Measurements from ENCODE around the gene RGMB.

The RGMB gene

GRCh38 chr5:98785244-98785643 is 11.8 kb downstream of the RGMB start:
- no peak for DNase-seq (ENCODE audit: low spot score)

- no peak for DNase-seq (ENCODE audit: low spot score)
Measured at GRCh38 chr5:98786191-98786853, 12.9 kb downstream of the RGMB start.

GRCh38 chr5:98787131-98787719 is 13.8 kb downstream of the RGMB start:
- no peak for DNase-seq (ENCODE audit: low spot score)

- DNase-seq (ENCODE audit: low spot score): no peak
Measured at GRCh38 chr5:98789029-98789428, 15.6 kb downstream of the RGMB start.

GRCh38 chr5:98791001-98791519 is 17.6 kb downstream of the RGMB start:
- no peak for DNase-seq (ENCODE audit: low spot score)

GRCh38 chr5:98791898-98792580 is 18.6 kb downstream of the RGMB start:
- no peak for DNase-seq (ENCODE audit: low spot score)

GRCh38 chr5:98793223-98793622 is 19.8 kb downstream of the RGMB start:
- no peak for DNase-seq (ENCODE audit: low spot score)

GRCh38 chr5:98794001-98794400 is 20.5 kb downstream of the RGMB start:
- no peak for DNase-seq (ENCODE audit: low spot score)

GRCh38 chr5:98794414-98795080 is 21.1 kb downstream of the RGMB start:
- DNase-seq (ENCODE audit: low spot score): no peak

GRCh38 chr5:98795243-98795642 is 21.8 kb downstream of the RGMB start:
- DNase-seq (ENCODE audit: low spot score): no peak

- peak; percentile 61 for DNase-seq (ENCODE audit: low spot score)
Measured at GRCh38 chr5:98796197-98796972, 22.9 kb downstream of the RGMB start.

GRCh38 chr5:98798371-98798770 is 24.9 kb downstream of the RGMB start:
- no peak for DNase-seq (ENCODE audit: low spot score)

GRCh38 chr5:98798847-98799246 is 25.4 kb downstream of the RGMB start:
- no peak for DNase-seq (ENCODE audit: low spot score)

- DNase-seq (ENCODE audit: low spot score): no peak
Measured at GRCh38 chr5:98804066-98804465, 30.6 kb downstream of the RGMB start.

GRCh38 chr5:98805070-98805469 is 31.6 kb downstream of the RGMB start:
- DNase-seq (ENCODE audit: low spot score): no peak

- no peak for DNase-seq (ENCODE audit: low spot score)
Measured at GRCh38 chr5:98807806-98808205, 34.3 kb downstream of the RGMB start.

- DNase-seq (ENCODE audit: low spot score): no peak
Measured at GRCh38 chr5:98810206-98810605, 36.7 kb downstream of the RGMB start.

- no peak for DNase-seq (ENCODE audit: low spot score)
Measured at GRCh38 chr5:98813755-98814154, 40.3 kb downstream of the RGMB start.

- DNase-seq (ENCODE audit: low spot score): no peak
Measured at GRCh38 chr5:98816582-98817222, 43.2 kb downstream of the RGMB start.

- no peak for DNase-seq (ENCODE audit: low spot score)
Measured at GRCh38 chr5:98825582-98826375, 52.3 kb downstream of the RGMB start.

- peak; percentile 29 for DNase-seq (ENCODE audit: low spot score)
Measured at GRCh38 chr5:98827161-98827560, 53.7 kb downstream of the RGMB start.
